Gastroesophageal sphincter (tissue), 3 donors: ENCODE results near the gene ABO.

Experiments used
- EP300 ChIP-seq: sonication (generic); formaldehyde crosslinking; IDR thresholded peaks from one replicate; pipeline ENCODE4 v1.6.1; 2017; ENCODE audit warnings: antibody characterized with exemption, mild to moderate bottlenecking
- POLR2A ChIP-seq, 2 donors: fragments of 450-650 bp; IDR thresholded peaks; one replicate each; pipeline ENCODE4 v1.6.1; 2017; ENCODE audit warnings: antibody characterized with exemption in 2 of 2, mild to moderate bottlenecking in 2 of 2, moderate library complexity in 1 of 2
- POLR2AphosphoS5 ChIP-seq: sonication (generic); formaldehyde crosslinking; IDR thresholded peaks from one replicate; pipeline ENCODE4 v1.6.1; 2017; ENCODE audit warnings: antibody characterized with exemption
- TF ChIP-seq, protein P1 (sequence below), 4 experiments: fragments of 200-600 bp in 2 of 4; fragments of 450-650 bp in 2 of 4; sonication (generic) in 1 of 4; IDR thresholded peaks; one replicate each; pipeline ENCODE4 v1.5.1; 2017 to 2019; ENCODE audit warnings: antibody characterized with exemption in 4 of 4, mild to moderate bottlenecking in 2 of 4, moderate library complexity in 2 of 4

DNA sequence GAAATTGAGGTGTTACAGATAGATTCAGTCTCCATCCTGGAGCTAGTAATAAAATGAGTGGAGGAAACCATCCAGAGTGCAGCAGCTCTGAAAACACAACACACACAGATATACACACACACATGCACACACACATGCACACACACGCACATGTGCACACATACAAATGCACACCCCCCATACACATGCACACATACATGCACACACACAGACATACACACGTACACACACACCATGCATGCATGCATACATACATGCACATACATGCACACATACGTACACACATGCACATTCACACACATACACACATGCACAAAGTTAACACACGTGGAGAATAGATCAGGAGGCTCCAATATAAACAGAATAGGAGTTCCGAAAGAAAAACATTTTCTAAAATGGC lies 44.9 kb downstream of the ABO start:
- TF ChIP-seq, protein P1, sequence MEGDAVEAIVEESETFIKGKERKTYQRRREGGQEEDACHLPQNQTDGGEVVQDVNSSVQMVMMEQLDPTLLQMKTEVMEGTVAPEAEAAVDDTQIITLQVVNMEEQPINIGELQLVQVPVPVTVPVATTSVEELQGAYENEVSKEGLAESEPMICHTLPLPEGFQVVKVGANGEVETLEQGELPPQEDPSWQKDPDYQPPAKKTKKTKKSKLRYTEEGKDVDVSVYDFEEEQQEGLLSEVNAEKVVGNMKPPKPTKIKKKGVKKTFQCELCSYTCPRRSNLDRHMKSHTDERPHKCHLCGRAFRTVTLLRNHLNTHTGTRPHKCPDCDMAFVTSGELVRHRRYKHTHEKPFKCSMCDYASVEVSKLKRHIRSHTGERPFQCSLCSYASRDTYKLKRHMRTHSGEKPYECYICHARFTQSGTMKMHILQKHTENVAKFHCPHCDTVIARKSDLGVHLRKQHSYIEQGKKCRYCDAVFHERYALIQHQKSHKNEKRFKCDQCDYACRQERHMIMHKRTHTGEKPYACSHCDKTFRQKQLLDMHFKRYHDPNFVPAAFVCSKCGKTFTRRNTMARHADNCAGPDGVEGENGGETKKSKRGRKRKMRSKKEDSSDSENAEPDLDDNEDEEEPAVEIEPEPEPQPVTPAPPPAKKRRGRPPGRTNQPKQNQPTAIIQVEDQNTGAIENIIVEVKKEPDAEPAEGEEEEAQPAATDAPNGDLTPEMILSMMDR (IDR thresholded peaks at IDR 0.05): no peak
- no peak for TF ChIP-seq POLR2A (IDR thresholded peaks at IDR 0.05)
- no peak for TF ChIP-seq POLR2AphosphoS5
- no peak for TF ChIP-seq EP300
